Activated CD4-positive, alpha-beta T cell treated with anti-CD3 and anti-CD28 coated beads for 4 hours (primary cell): Measurements from ENCODE around the gene AFAP1L1.

Source experiments
- DNase-seq, 2 donors: peaks; one replicate each; pipeline ENCODE4 v3.0.0-alpha.2; 2020

AFAP1L1 gene

GRCh38 chr5:149271716-149272563 lies at the start of gene AFAP1L1:
AFAP1L1 (plus strand) TSS chr5:149271859; CDS start chr5:149271969, 110 bp downstream.
- DNase-seq, result no peak

- no peak for DNase-seq
These were observed 48.4 kb upstream of the AFAP1L1 start for GRCh38 chr5:149223081-149223848.

GRCh38 chr5:149224282-149224681 lies 47.4 kb upstream of the AFAP1L1 start:
- DNase-seq, result no peak

GRCh38 chr5:149227168-149227826 lies 44.4 kb upstream of the AFAP1L1 start:
- no peak for DNase-seq

GRCh38 chr5:149228618-149229297 lies 42.9 kb upstream of the AFAP1L1 start:
- DNase-seq, result no peak

GRCh38 chr5:149229298-149229937 lies 42.2 kb upstream of the AFAP1L1 start:
- no peak for DNase-seq

GRCh38 chr5:149235841-149236240 lies 35.8 kb upstream of the AFAP1L1 start:
- DNase-seq, result no peak

GRCh38 chr5:149237662-149238061 lies 34.0 kb upstream of the AFAP1L1 start:
- DNase-seq, result no peak

- no peak for DNase-seq
These were observed 33.1 kb upstream of the AFAP1L1 start for GRCh38 chr5:149238540-149238939.

- DNase-seq, result peak; percentile 4 to 15
These were observed 31.7 kb upstream of the AFAP1L1 start for GRCh38 chr5:149239917-149240316.

GRCh38 chr5:149240354-149240998 lies 31.2 kb upstream of the AFAP1L1 start:
- peak; percentile 83 to 85 for DNase-seq

GRCh38 chr5:149242339-149242738 lies 29.3 kb upstream of the AFAP1L1 start:
- DNase-seq, result no peak

- DNase-seq, result no peak
These were observed 24.8 kb upstream of the AFAP1L1 start for GRCh38 chr5:149246906-149247305.

GRCh38 chr5:149247726-149248125 lies 23.9 kb upstream of the AFAP1L1 start:
- DNase-seq, result no peak

- no peak for DNase-seq
These were observed 20.1 kb upstream of the AFAP1L1 start for GRCh38 chr5:149251546-149251945.

GRCh38 chr5:149254506-149254905 lies 17.2 kb upstream of the AFAP1L1 start:
- DNase-seq, result no peak

- DNase-seq, result no peak
These were observed 15.2 kb upstream of the AFAP1L1 start for GRCh38 chr5:149256451-149256850.

- no peak for DNase-seq
These were observed 14.5 kb upstream of the AFAP1L1 start for GRCh38 chr5:149257131-149257530.

- no peak for DNase-seq
These were observed 13.6 kb upstream of the AFAP1L1 start for GRCh38 chr5:149257889-149258705.

- DNase-seq, result no peak
These were observed 10.9 kb upstream of the AFAP1L1 start for GRCh38 chr5:149260761-149261160.

GRCh38 chr5:149261246-149261645 lies 10.4 kb upstream of the AFAP1L1 start:
- no peak for DNase-seq
